ENCODE data around the gene ZNF446. TPM values are rescaled to one million over a fixed set of nuclear protein-coding genes. Genes with fewer than 3 reads are reported as not detected.
"Not testable (repeated sequence)": the region's sequence is repeated elsewhere in the genome, so short reads cannot be mapped to it uniquely, and the experiment has no call there.

The ZNF446 gene
- total RNA-seq, 1 donor = 5.5 TPM

GRCh38 chr19:58460039-58460438 is 16.1 kb upstream of the ZNF446 start:
- Histone ChIP-seq H3K4me1 (ENCODE audit: insufficient read depth, low read length) (no peaks in the 10 kb centered on the region), H3K4me3 (ENCODE audit: low read length) (no peak overlapping the region), H3K9me3 (ENCODE audit: low read depth, low read length) (no peaks in the 10 kb centered on the region)

GRCh38 chr19:58466089-58466759 is 9.9 kb upstream of the ZNF446 start:
- Histone ChIP-seq H3K27me3 (ENCODE audit: insufficient read depth, low read length) (no peaks in the 10 kb centered on the region), H3K4me1 (ENCODE audit: insufficient read depth, low read length) (peaks cover 17% of the 10 kb centered on the region), H3K4me3 (ENCODE audit: low read length) (peak overlapping the region; percentile 91), H3K9me3 (ENCODE audit: low read depth, low read length) (no peaks in the 10 kb centered on the region)

More at GRCh38 chr19:58460039-58460438, 16.1 kb upstream of the ZNF446 start:
- no peaks in the 10 kb centered on the region for H3K27me3 ChIP-seq (ENCODE audit: insufficient read depth, low read length)

- H3K9me3 ChIP-seq (ENCODE audit: low read depth, low read length) = no peaks in the 10 kb centered on the region
- peaks cover 17% of the 10 kb centered on the region for H3K4me1 ChIP-seq (ENCODE audit: insufficient read depth, low read length)
- peak within 1 kb of the TSS; percentile 91 for H3K4me3 ChIP-seq (ENCODE audit: low read length)
- H3K27me3 ChIP-seq (ENCODE audit: insufficient read depth, low read length) = no peaks in the 10 kb centered on the region
These were observed 9.2 kb upstream of the ZNF446 start, which contains the start of gene ZNF324 for GRCh38 chr19:58466760-58467589. Gene ZNF324, plus strand, starts transcription at chr19:58467080. Its CDS starts 2,106 bp downstream, at chr19:58469186.

GRCh38 chr19:58468216-58468839 is 7.8 kb upstream of the ZNF446 start:
- H3K27me3 ChIP-seq (ENCODE audit: insufficient read depth, low read length) = no peaks in the 10 kb centered on the region
- no peaks in the 10 kb centered on the region for H3K9me3 ChIP-seq (ENCODE audit: low read depth, low read length)
- H3K4me1 ChIP-seq (ENCODE audit: insufficient read depth, low read length) = peaks cover 17% of the 10 kb centered on the region
- H3K4me3 ChIP-seq (ENCODE audit: low read length) = no peak overlapping the region

GRCh38 chr19:58469241-58470013 is 6.7 kb upstream of the ZNF446 start:
- H3K27me3 ChIP-seq (ENCODE audit: insufficient read depth, low read length) = no peaks in the 10 kb centered on the region
- no peak overlapping the region for H3K4me3 ChIP-seq (ENCODE audit: low read length)
- peaks cover 17% of the 10 kb centered on the region for H3K4me1 ChIP-seq (ENCODE audit: insufficient read depth, low read length)
- H3K9me3 ChIP-seq (ENCODE audit: low read depth, low read length) = no peaks in the 10 kb centered on the region

GRCh38 chr19:58470837-58471543 is 5.2 kb upstream of the ZNF446 start:
- not testable (repeated sequence) for H3K27me3 ChIP-seq (ENCODE audit: insufficient read depth, low read length); H3K4me3 ChIP-seq (ENCODE audit: low read length); H3K9me3 ChIP-seq (ENCODE audit: low read depth, low read length)
- peaks cover 26% of the 10 kb centered on the region for H3K4me1 ChIP-seq (ENCODE audit: insufficient read depth, low read length)

GRCh38 chr19:58471736-58472135 is 4.4 kb upstream of the ZNF446 start:
- Histone ChIP-seq H3K4me3 (ENCODE audit: low read length) (no peak overlapping the region), H3K9me3 (ENCODE audit: low read depth, low read length) (no peaks in the 10 kb centered on the region), H3K27me3 (ENCODE audit: insufficient read depth, low read length) (no peaks in the 10 kb centered on the region), H3K4me1 (ENCODE audit: insufficient read depth, low read length) (peaks cover 27% of the 10 kb centered on the region)

- Histone ChIP-seq H3K27me3 (ENCODE audit: insufficient read depth, low read length) (no peaks in the 10 kb centered on the region), H3K9me3 (ENCODE audit: low read depth, low read length) (no peaks in the 10 kb centered on the region), H3K4me1 (ENCODE audit: insufficient read depth, low read length) (peaks cover 18% of the 10 kb centered on the region), H3K4me3 (ENCODE audit: low read length) (no peak overlapping the region)
These were observed 2.4 kb upstream of the ZNF446 start for GRCh38 chr19:58473775-58474174.

- no peaks in the 10 kb centered on the region for H3K9me3 ChIP-seq (ENCODE audit: low read depth, low read length)
- no peak overlapping the region for H3K4me3 ChIP-seq (ENCODE audit: low read length)
- no peaks in the 10 kb centered on the region for H3K27me3 ChIP-seq (ENCODE audit: insufficient read depth, low read length)
- H3K4me1 ChIP-seq (ENCODE audit: insufficient read depth, low read length) = peaks cover 18% of the 10 kb centered on the region
These were observed 1.7 kb upstream of the ZNF446 start for GRCh38 chr19:58474291-58474996.

- no peaks in the 10 kb centered on the region for H3K27me3 ChIP-seq (ENCODE audit: insufficient read depth, low read length)
- H3K4me3 ChIP-seq (ENCODE audit: low read length) = peak overlapping the region; percentile 61
- H3K4me1 ChIP-seq (ENCODE audit: insufficient read depth, low read length) = peaks cover 18% of the 10 kb centered on the region
- no peaks in the 10 kb centered on the region for H3K9me3 ChIP-seq (ENCODE audit: low read depth, low read length)
These were observed 997 bp upstream of the ZNF446 start for GRCh38 chr19:58474997-58475713.

- H3K27me3 ChIP-seq (ENCODE audit: insufficient read depth, low read length) = no peaks in the 10 kb centered on the region
- H3K9me3 ChIP-seq (ENCODE audit: low read depth, low read length) = no peaks in the 10 kb centered on the region
- peak overlapping the region; percentile 61 for H3K4me3 ChIP-seq (ENCODE audit: low read length)
- peaks cover 18% of the 10 kb centered on the region for H3K4me1 ChIP-seq (ENCODE audit: insufficient read depth, low read length)
These were observed 405 bp downstream of the ZNF446 start for GRCh38 chr19:58476498-58477015.

GRCh38 chr19:58477130-58477529 is 978 bp downstream of the ZNF446 start:
- H3K4me1 ChIP-seq (ENCODE audit: insufficient read depth, low read length) = peaks cover 18% of the 10 kb centered on the region
- no peaks in the 10 kb centered on the region for H3K27me3 ChIP-seq (ENCODE audit: insufficient read depth, low read length)
- H3K4me3 ChIP-seq (ENCODE audit: low read length) = no peak overlapping the region
- no peaks in the 10 kb centered on the region for H3K9me3 ChIP-seq (ENCODE audit: low read depth, low read length)

GRCh38 chr19:58477871-58478270 is 1.7 kb downstream of the ZNF446 start:
- H3K4me1 ChIP-seq (ENCODE audit: insufficient read depth, low read length) = peaks cover 18% of the 10 kb centered on the region
- no peaks in the 10 kb centered on the region for H3K9me3 ChIP-seq (ENCODE audit: low read depth, low read length)
- H3K27me3 ChIP-seq (ENCODE audit: insufficient read depth, low read length) = no peaks in the 10 kb centered on the region
- H3K4me3 ChIP-seq (ENCODE audit: low read length) = no peak overlapping the region
